Stomach (tissue), 9 donors: ENCODE measurements around the gene ADGRL3. TPM values are rescaled to one million over a fixed set of nuclear protein-coding genes. Genes with fewer than 3 reads are reported as not detected.

ENCODE experiments used
- DNase-seq, 2 donors: peaks; one replicate each; pipeline versions ENCODE4 v3.0.0 to v3.0.0-alpha.2; 2013 to 2019
- H3K27ac ChIP-seq, 5 donors: fragments of 200-600 bp in 4 of 5; sonication (generic) in 4 of 5; one replicate each; pipeline ENCODE4 v1.5.1; 2013 to 2019; ENCODE audit warnings: mild to moderate bottlenecking in 1 of 5, moderate library complexity in 1 of 5
- H3K27me3 ChIP-seq, 3 donors: fragments of 200-600 bp; sonication (generic); one replicate each; pipeline ENCODE4 v1.5.1; 2017 to 2019; ENCODE audit warnings: mixed run types in 1 of 3
- H3K36me3 ChIP-seq, 4 donors: fragments of 200-600 bp; sonication (generic); 1 replicate in 3 of 4; 2 replicates in 1 of 4; pipeline ENCODE4 v1.5.1; 2016 to 2019
- H3K4me1 ChIP-seq, 4 donors: fragments of 200-600 bp; sonication (generic); one replicate each; pipeline ENCODE4 v1.5.1; 2016 to 2019
- H3K4me3 ChIP-seq, 4 donors: fragments of 200-600 bp; sonication (generic) in 3 of 4; one replicate each; pipeline ENCODE4 v1.5.1; 2016 to 2019; ENCODE audit warnings: mild to moderate bottlenecking in 1 of 4
- H3K9me3 ChIP-seq, 4 donors: fragments of 200-600 bp; sonication (generic); one replicate each; pipeline ENCODE4 v1.5.1; 2016 to 2019
- CTCF ChIP-seq, 7 experiments: fragments of 450-650 bp in 4 of 7; fragments of 200-600 bp in 3 of 7; sonication (generic) in 3 of 7; IDR thresholded peaks; one replicate each; pipeline ENCODE4 v1.5.1; 2016 to 2019; ENCODE audit warnings: antibody characterized with exemption in 7 of 7, control low read depth in 2 of 7, mild to moderate bottlenecking in 1 of 7
- EP300 ChIP-seq: sonication (generic); formaldehyde crosslinking; IDR thresholded peaks from one replicate; pipeline ENCODE4 v1.6.1; 2017; ENCODE audit warnings: antibody characterized with exemption
- POLR2A ChIP-seq, 4 donors: fragments of 450-650 bp; IDR thresholded peaks; one replicate each; pipeline ENCODE4 v1.6.1; 2016; ENCODE audit warnings: antibody characterized with exemption in 4 of 4, control low read depth in 2 of 4, mild to moderate bottlenecking in 1 of 4, moderate library complexity in 1 of 4
- POLR2AphosphoS5 ChIP-seq, 3 donors: sonication (generic); formaldehyde crosslinking; IDR thresholded peaks; one replicate each; pipeline ENCODE4 v1.6.1; 2016; ENCODE audit warnings: antibody characterized with exemption in 3 of 3
- WGBS, 5 donors: extraction: QIAGEN DNeasy Blood & Tissue Kit in 3 of 5; methylation state at CpG; one replicate each; pipeline versions ENCODE4 v1.1.5 to v1.1.7; 2013 to 2018; 5-methylcytosine and 5-hydroxymethylcytosine counted together
- intact Hi-C: fragments of 100-400 bp; cut with DNase I; formaldehyde crosslinking; loops from one replicate; pipeline ENCODE4 v1.15.1; 2023; ENCODE audit warnings: low total_unique reads
- polyA plus RNA-seq, 3 donors: library from polyadenylated mRNA; stranded (reverse); fragments of 200-250 nt; gene quantifications; one replicate each; pipeline ENCODE4 v1.2.3, GENCODE V29; 2013
- total RNA-seq, 5 donors: library from RNA; depleted of rRNA; stranded (reverse); fragments of >200 nt; gene quantifications; one replicate each; pipeline versions ENCODE4 v1.1.0 to v1.2.3, GENCODE V29; 2014 to 2016
- donor health status: healthy with polysubstance abuse.
- donor health status: Bipolar disorder and iron deficiency.
- donor health status: healthy.

Gene ADGRL3
- total and polyA plus RNA-seq, 8 donors: 0.48 to 109 (median 3.9) TPM

GRCh38 chr4:61913619-61914018 lies 713.5 kb downstream of the ADGRL3 start:
- TF ChIP-seq EP300 (no peak), POLR2AphosphoS5 (IDR thresholded peaks at IDR 0.05) (no peak), CTCF (IDR thresholded peaks at IDR 0.05) (no peak), POLR2A (IDR thresholded peaks at IDR 0.05) (no peak)
- WGBS, 5 donors: 85 to 97% (median 93%) methylated on average over 2 of the region's 2 CpGs
- H3K36me3 ChIP-seq: no peaks in the 10 kb centered on the region

GRCh38 chr4:61915501-61915900 lies 715.4 kb downstream of the ADGRL3 start:
- H3K36me3 ChIP-seq: no peaks in the 10 kb centered on the region
- H3K4me1 ChIP-seq: no peaks in the 10 kb centered on the region
- DNase-seq: no peak
- WGBS, 5 donors: 57 to 92% (median 81%) methylated on average over 1 of the region's 1 CpG
- H3K27ac ChIP-seq: no peak overlapping the region
- TF ChIP-seq EP300 (no peak), POLR2AphosphoS5 (IDR thresholded peaks at IDR 0.05) (no peak), POLR2A (IDR thresholded peaks at IDR 0.05) (no peak), CTCF (IDR thresholded peaks at IDR 0.05) (no peak)
- intact Hi-C loops: no loop called here
- H3K9me3 ChIP-seq: no peaks in the 10 kb centered on the region
- H3K4me3 ChIP-seq: no peak overlapping the region
- no peaks in the 10 kb centered on the region for H3K27me3 ChIP-seq

More at GRCh38 chr4:61913619-61914018, 713.5 kb downstream of the ADGRL3 start:
- DNase-seq: no peak
- Histone ChIP-seq H3K9me3 (no peaks in the 10 kb centered on the region), H3K4me1 (no peaks in the 10 kb centered on the region), H3K4me3 (no peak overlapping the region), H3K27ac (no peak overlapping the region), H3K27me3 (no peaks in the 10 kb centered on the region)
- intact Hi-C loops: no loop called here

GRCh38 chr4:61918507-61918906 lies 718.4 kb downstream of the ADGRL3 start:
- no peak for DNase-seq
- Histone ChIP-seq H3K27me3 (no peaks in the 10 kb centered on the region), H3K36me3 (no peaks in the 10 kb centered on the region), H3K4me3 (no peak overlapping the region), H3K9me3 (no peaks in the 10 kb centered on the region), H3K27ac (no peak overlapping the region), H3K4me1 (peaks cover 0 to 25% (median 8%) of the 10 kb centered on the region in 4 donors)
- TF ChIP-seq CTCF (IDR thresholded peaks at IDR 0.05) (no peak), POLR2A (IDR thresholded peaks at IDR 0.05) (no peak), POLR2AphosphoS5 (IDR thresholded peaks at IDR 0.05) (no peak), EP300 (no peak)
- intact Hi-C loops: no loop called here

- Histone ChIP-seq H3K27me3 (no peaks in the 10 kb centered on the region), H3K4me1 (peaks cover 0 to 26% (median 8%) of the 10 kb centered on the region in 4 donors), H3K36me3 (no peaks in the 10 kb centered on the region), H3K27ac (no peak overlapping the region), H3K9me3 (no peaks in the 10 kb centered on the region), H3K4me3 (no peak overlapping the region)
- no peak for TF ChIP-seq POLR2A (IDR thresholded peaks at IDR 0.05)
- TF ChIP-seq CTCF (IDR thresholded peaks at IDR 0.05): no peak
- TF ChIP-seq POLR2AphosphoS5 (IDR thresholded peaks at IDR 0.05): no peak
- TF ChIP-seq EP300: no peak
- no peak for DNase-seq
- intact Hi-C loops: no loop called here
- 38 to 64% (median 45%) methylated on average over 2 of the region's 2 CpGs for WGBS, 5 donors
Measured at GRCh38 chr4:61918987-61919386, 718.9 kb downstream of the ADGRL3 start.
